HFFc6 (cell line): ENCODE results near the gene PIK3R2. TPM values are rescaled to one million over a fixed set of nuclear protein-coding genes. Genes with fewer than 3 reads are reported as not detected.
"Not testable (repeated sequence)": the region's sequence is repeated elsewhere in the genome, so short reads cannot be mapped to it uniquely, and the experiment has no call there.

Experiments used
- DNase-seq: peaks from one replicate; pipeline ENCODE4 v3.0.0-alpha.2; 2018
- H3K27ac Mint-ChIP-seq: 2 replicates; pipeline ENCODE4 v1.8.0; 2020; ENCODE audit warnings: mild to moderate bottlenecking, mixed read lengths
- H3K27me3 Mint-ChIP-seq: 2 replicates; pipeline ENCODE4 v1.8.0; 2021; ENCODE audit warnings: mild to moderate bottlenecking, moderate library complexity, mixed read lengths; ENCODE audit not compliant: insufficient read depth
- H3K36me3 Mint-ChIP-seq: 2 replicates; pipeline ENCODE4 v1.8.0; 2021; ENCODE audit warnings: low read depth, mixed read lengths
- H3K4me1 Mint-ChIP-seq: 2 replicates; pipeline ENCODE4 v1.8.0; 2020; ENCODE audit warnings: low read depth, mixed read lengths
- H3K4me3 Mint-ChIP-seq: 2 replicates; pipeline ENCODE4 v1.8.0; 2020; ENCODE audit warnings: mild to moderate bottlenecking, moderate library complexity, mixed read lengths
- H3K9me3 Mint-ChIP-seq: 2 replicates; pipeline ENCODE4 v1.8.0; 2020; ENCODE audit warnings: mild to moderate bottlenecking, mixed read lengths
- CTCF ChIP-seq: fragments of 200-600 bp; sonication (generic); IDR thresholded peaks from 2 replicates; pipeline ENCODE4 v1.5.0; 2021; ENCODE audit warnings: antibody characterized with exemption, mild to moderate bottlenecking
- total RNA-seq, 6 experiments: library from RNA; stranded (reverse); fragmentation: NEBNext Ultra II Directional; extraction: Animal tissue kit (Norgen Biotek cat#: 25700); gene quantifications; 2 replicates in 1 of 6; 3 replicates in 5 of 6; pipeline ENCODE4 v1.2.3, GENCODE V29; 2021

PIK3R2 gene
- total RNA-seq, 6 experiments from 2014 or later, result 51.9 to 66.1 (median 56.0) TPM

- Mint-ChIP-seq H3K9me3 (no peaks in the 10 kb centered on the region), H3K27ac (no peak overlapping the region), H3K4me3 (no peak overlapping the region), H3K36me3 (peaks cover 8% of the 10 kb centered on the region; the same call in 1 of the 2 replicates), H3K27me3 (peaks cover 5% of the 10 kb centered on the region), H3K4me1 (peaks cover 34% of the 10 kb centered on the region)
- no peak for DNase-seq
- TF ChIP-seq CTCF, result no peak
Measured at GRCh38 chr19:18156268-18156667, 3.3 kb downstream of the PIK3R2 start.

GRCh38 chr19:18156841-18157464 is 4.0 kb downstream of the PIK3R2 start:
- Mint-ChIP-seq H3K4me3 (no peak overlapping the region), H3K27ac (no peak overlapping the region), H3K36me3 (peaks cover 8% of the 10 kb centered on the region; the same call in 1 of the 2 replicates), H3K27me3 (peaks cover 4% of the 10 kb centered on the region), H3K9me3 (no peaks in the 10 kb centered on the region), H3K4me1 (peaks cover 27% of the 10 kb centered on the region)
- DNase-seq, result peak; percentile 65
- TF ChIP-seq CTCF, result no peak

GRCh38 chr19:18157465-18158063 is 4.6 kb downstream of the PIK3R2 start:
- Mint-ChIP-seq H3K36me3 (peaks cover 8% of the 10 kb centered on the region; the same call in 1 of the 2 replicates), H3K27ac (no peak overlapping the region), H3K27me3 (peaks cover 4% of the 10 kb centered on the region), H3K9me3 (no peaks in the 10 kb centered on the region), H3K4me3 (no peak overlapping the region), H3K4me1 (peaks cover 21% of the 10 kb centered on the region)
- DNase-seq, result no peak
- TF ChIP-seq CTCF, result no peak

- H3K36me3 Mint-ChIP-seq, result peaks cover 12% of the 10 kb centered on the region
- H3K27ac Mint-ChIP-seq, result no peak overlapping the region
- H3K27me3 Mint-ChIP-seq, result peaks cover 4% of the 10 kb centered on the region
- peaks cover 21% of the 10 kb centered on the region for H3K4me1 Mint-ChIP-seq
- no peak for TF ChIP-seq CTCF
- H3K4me3 Mint-ChIP-seq, result no peak overlapping the region
- no peak for DNase-seq
- H3K9me3 Mint-ChIP-seq, result no peaks in the 10 kb centered on the region
Measured at GRCh38 chr19:18158467-18158866, 5.5 kb downstream of the PIK3R2 start.

- Mint-ChIP-seq H3K36me3 (peaks cover 14% of the 10 kb centered on the region), H3K27ac (peak overlapping the region; percentile 45; the same call in 1 of the 2 replicates), H3K4me1 (peaks cover 17% of the 10 kb centered on the region)
- not testable (repeated sequence) for H3K9me3 Mint-ChIP-seq, DNase-seq, H3K27me3 Mint-ChIP-seq, H3K4me3 Mint-ChIP-seq
Measured at GRCh38 chr19:18159059-18159616, 6.2 kb downstream of the PIK3R2 start.

GRCh38 chr19:18159810-18160209 is 6.8 kb downstream of the PIK3R2 start:
- Mint-ChIP-seq H3K9me3 (no peaks in the 10 kb centered on the region), H3K4me3 (no peak overlapping the region), H3K36me3 (peaks cover 14% of the 10 kb centered on the region), H3K4me1 (peaks cover 12% of the 10 kb centered on the region; the same call in 1 of the 2 replicates), H3K27ac (no peak overlapping the region), H3K27me3 (no peaks in the 10 kb centered on the region)
- DNase-seq, result no peak
- no peak for TF ChIP-seq CTCF
